Measurements from ENCODE around the gene PAPPA. TPM values are rescaled to one million over a fixed set of nuclear protein-coding genes. Genes with fewer than 3 reads are reported as not detected.
A peak's percentile ranks its signal among the peaks of the same experiment; 100 is the strongest.

The PAPPA gene
- 0.69 TPM for total RNA-seq
- long read RNA-seq: 0 reads

DNA sequence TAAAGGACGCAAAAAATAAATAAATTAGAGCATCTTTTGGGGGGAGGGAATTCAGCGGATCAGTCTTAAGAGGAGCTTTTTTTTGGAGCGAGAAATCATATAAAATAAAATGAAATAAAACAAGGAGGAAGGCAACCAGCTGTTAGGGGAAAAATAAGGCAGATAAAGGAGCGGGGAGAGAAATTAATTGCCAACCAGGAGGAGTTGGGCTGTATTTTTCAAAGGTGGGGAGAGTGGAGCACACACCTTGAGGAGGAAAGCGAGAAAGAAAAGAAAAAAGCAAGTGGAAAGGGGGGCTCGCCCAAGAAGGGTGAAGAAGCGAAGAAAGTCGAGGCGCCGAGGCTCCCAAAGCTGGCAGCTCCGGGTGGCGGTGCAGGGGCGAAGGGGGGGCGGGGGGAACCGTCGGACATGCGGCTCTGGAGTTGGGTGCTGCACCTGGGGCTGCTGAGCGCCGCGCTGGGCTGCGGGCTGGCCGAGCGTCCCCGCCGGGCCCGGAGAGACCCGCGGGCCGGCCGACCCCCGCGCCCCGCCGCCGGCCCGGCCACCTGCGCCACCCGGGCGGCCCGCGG, at the start of gene PAPPA:
TSS of gene PAPPA (plus strand) at position 27 of the 569 bp plus-strand sequence. CDS start at position 409, 382 bp downstream.
- H3K4me3 ChIP-seq: peak within 1 kb of the TSS; percentile 72
- peaks cover 32% of the 10 kb centered on the region for H3K27me3 ChIP-seq (ENCODE audit: low read depth)
- H3K4me1 ChIP-seq: peaks cover 36% of the 10 kb centered on the region
- intact Hi-C loops (cut with micrococcal nuclease): loop anchor here (5.0 kb wide), 1 partner anchor 418 kb away; no protein-coding TSS in a partner anchor
- H3K27ac ChIP-seq (replicated peaks): peak within 1 kb of the TSS; percentile 88
- TF ChIP-seq, protein P1, sequence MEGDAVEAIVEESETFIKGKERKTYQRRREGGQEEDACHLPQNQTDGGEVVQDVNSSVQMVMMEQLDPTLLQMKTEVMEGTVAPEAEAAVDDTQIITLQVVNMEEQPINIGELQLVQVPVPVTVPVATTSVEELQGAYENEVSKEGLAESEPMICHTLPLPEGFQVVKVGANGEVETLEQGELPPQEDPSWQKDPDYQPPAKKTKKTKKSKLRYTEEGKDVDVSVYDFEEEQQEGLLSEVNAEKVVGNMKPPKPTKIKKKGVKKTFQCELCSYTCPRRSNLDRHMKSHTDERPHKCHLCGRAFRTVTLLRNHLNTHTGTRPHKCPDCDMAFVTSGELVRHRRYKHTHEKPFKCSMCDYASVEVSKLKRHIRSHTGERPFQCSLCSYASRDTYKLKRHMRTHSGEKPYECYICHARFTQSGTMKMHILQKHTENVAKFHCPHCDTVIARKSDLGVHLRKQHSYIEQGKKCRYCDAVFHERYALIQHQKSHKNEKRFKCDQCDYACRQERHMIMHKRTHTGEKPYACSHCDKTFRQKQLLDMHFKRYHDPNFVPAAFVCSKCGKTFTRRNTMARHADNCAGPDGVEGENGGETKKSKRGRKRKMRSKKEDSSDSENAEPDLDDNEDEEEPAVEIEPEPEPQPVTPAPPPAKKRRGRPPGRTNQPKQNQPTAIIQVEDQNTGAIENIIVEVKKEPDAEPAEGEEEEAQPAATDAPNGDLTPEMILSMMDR (IDR thresholded peaks at IDR 0.05; ENCODE audit: borderline replicate concordance): no peak
- no peaks in the 10 kb centered on the region for H3K9me3 ChIP-seq (replicated peaks)
- peak; percentile 19 for DNase-seq
- no peaks in the 10 kb centered on the region for H3K36me3 ChIP-seq

DNA sequence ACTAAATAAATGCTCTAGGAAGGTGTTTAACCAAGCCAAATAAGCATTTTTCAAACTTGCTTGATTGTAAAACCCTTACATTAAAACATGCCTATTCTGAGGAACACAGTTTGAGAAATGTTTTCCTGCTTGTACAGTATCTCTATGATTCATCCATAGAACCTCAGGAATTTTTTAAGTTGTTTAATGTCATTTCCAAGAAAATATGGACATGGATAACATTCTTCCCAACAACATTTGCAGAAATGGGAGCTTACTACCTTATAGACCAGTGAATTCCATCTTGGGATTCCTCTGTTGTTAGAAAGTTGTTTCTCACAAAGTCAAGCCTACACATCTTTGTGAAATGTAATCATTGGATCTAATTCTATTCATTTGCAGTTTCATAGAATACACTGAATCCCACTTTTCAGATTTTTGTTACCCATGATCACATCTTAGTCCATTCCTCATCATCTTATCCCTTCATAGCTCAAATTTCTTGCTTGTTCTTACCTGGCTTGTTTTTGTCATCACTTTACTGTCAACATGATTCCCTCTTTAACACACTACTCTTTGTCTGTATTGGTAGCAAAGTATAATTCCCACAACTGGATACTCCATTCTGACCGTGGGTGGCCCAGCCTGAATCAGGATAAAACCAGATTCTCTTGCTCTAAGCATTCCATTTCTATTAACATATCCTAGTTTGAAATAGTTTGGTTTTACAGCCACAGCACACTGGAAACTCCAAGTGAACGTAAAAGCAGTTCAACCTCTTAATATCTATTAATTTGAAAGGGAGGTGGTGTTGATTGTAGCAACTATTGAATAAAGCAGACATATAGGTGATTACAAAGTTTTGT, 49.4 kb upstream of the PAPPA start:
- TF ChIP-seq, protein P1 (IDR thresholded peaks at IDR 0.05; ENCODE audit: borderline replicate concordance): no peak
- no peak for DNase-seq
- no peak overlapping the region for H3K4me3 ChIP-seq
- no peaks in the 10 kb centered on the region for H3K4me1 ChIP-seq
- intact Hi-C loops (cut with micrococcal nuclease): no loop called here
- H3K36me3 ChIP-seq: no peaks in the 10 kb centered on the region
- no peak overlapping the region for H3K27ac ChIP-seq (replicated peaks)
- peaks cover 11% of the 10 kb centered on the region for H3K9me3 ChIP-seq (replicated peaks)
- no peaks in the 10 kb centered on the region for H3K27me3 ChIP-seq (ENCODE audit: low read depth)

- DNase-seq: no peak
- H3K4me3 ChIP-seq: no peak overlapping the region
- H3K36me3 ChIP-seq: no peaks in the 10 kb centered on the region
- no peaks in the 10 kb centered on the region for H3K4me1 ChIP-seq
- no peaks in the 10 kb centered on the region for H3K27me3 ChIP-seq (ENCODE audit: low read depth)
- no peak overlapping the region for H3K27ac ChIP-seq (replicated peaks)
- peaks cover 11% of the 10 kb centered on the region for H3K9me3 ChIP-seq (replicated peaks)
- intact Hi-C loops (cut with micrococcal nuclease): no loop called here
- TF ChIP-seq, protein P1 (IDR thresholded peaks at IDR 0.05; ENCODE audit: borderline replicate concordance): peak; percentile 53
Observed at GRCh38 chr9:116112236-116112635, 41.4 kb upstream of the PAPPA start.

- no peak for DNase-seq
- no peaks in the 10 kb centered on the region for H3K27me3 ChIP-seq (ENCODE audit: low read depth)
- intact Hi-C loops (cut with micrococcal nuclease): no loop called here
- H3K36me3 ChIP-seq: no peaks in the 10 kb centered on the region
- TF ChIP-seq, protein P1 (IDR thresholded peaks at IDR 0.05; ENCODE audit: borderline replicate concordance): no peak
- peaks cover 9% of the 10 kb centered on the region for H3K9me3 ChIP-seq (replicated peaks)
- no peaks in the 10 kb centered on the region for H3K4me1 ChIP-seq
- no peak overlapping the region for H3K27ac ChIP-seq (replicated peaks)
- H3K4me3 ChIP-seq: no peak overlapping the region
Observed at GRCh38 chr9:116115761-116116353, 37.7 kb upstream of the PAPPA start.

- Histone ChIP-seq H3K4me1 (no peaks in the 10 kb centered on the region), H3K4me3 (no peak overlapping the region), H3K27me3 (ENCODE audit: low read depth) (no peaks in the 10 kb centered on the region), H3K9me3 (replicated peaks) (peaks cover 9% of the 10 kb centered on the region), H3K27ac (replicated peaks) (no peak overlapping the region), H3K36me3 (no peaks in the 10 kb centered on the region)
- intact Hi-C loops (cut with micrococcal nuclease): no loop called here
- TF ChIP-seq, protein P1 (IDR thresholded peaks at IDR 0.05; ENCODE audit: borderline replicate concordance): no peak
- DNase-seq: no peak
Observed at GRCh38 chr9:116116393-116116792, 37.2 kb upstream of the PAPPA start.

Measured in left ventricle myocardium inferior (tissue), 1 donor.